Measurements from ENCODE around the gene ERN1. TPM values are rescaled to one million over a fixed set of nuclear protein-coding genes. Genes with fewer than 3 reads are reported as not detected.
A peak's percentile ranks its signal among the peaks of the same experiment; 100 is the strongest.
"Not testable (repeated sequence)": the region's sequence is repeated elsewhere in the genome, so short reads cannot be mapped to it uniquely, and the experiment has no call there.

The ERN1 gene
- total RNA-seq, 1 donor from 2014 or later: 16.7 TPM

DNA sequence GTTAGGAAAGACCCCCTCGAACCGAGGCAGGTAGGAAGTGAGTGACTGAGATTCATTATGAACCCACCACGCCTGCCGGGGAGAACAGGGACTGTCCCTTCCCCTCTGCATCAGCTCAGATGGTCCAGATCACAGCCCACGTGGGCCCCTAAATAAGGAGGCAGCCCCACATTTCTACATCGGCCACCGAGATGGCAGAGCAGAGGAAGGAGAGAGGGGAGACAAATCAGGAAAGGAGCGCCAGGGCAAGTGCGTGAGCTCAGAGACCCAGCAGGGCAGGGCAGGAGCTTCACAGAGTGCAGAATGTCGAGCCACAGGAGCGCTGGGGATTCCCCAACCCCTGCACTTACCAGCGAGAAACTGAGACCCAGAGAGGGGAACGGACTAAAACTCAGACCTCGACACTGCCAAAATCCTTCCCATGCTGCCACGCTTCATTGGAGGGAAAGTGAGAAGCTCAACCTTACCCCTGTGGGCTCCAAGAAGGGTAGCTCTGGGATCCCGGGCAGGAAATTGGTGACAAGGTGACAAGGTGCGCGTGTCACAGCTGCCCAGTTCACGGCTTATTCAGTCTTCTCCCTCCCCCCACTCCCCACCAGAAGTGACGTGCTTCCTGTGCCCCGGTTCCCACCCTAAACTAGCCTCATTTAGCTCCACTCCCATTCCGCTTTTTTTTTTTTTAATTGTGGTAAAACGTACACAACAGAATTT lies 109.7 kb downstream of the ERN1 start, which contains the start of gene ICAM2:
Gene ICAM2, minus strand, starts transcription at position 578 of the 711 bp plus-strand sequence. CDS start 13,942 bp downstream, outside the sequence.
- DNase-seq (ENCODE audit: low spot score): no peak
- Mint-ChIP-seq H3K4me3 (ENCODE audit: unreplicated experiment) (no peak within 1 kb of the TSS), H3K27me3 (ENCODE audit: unreplicated experiment) (no peaks in the 10 kb centered on the region)

DNA sequence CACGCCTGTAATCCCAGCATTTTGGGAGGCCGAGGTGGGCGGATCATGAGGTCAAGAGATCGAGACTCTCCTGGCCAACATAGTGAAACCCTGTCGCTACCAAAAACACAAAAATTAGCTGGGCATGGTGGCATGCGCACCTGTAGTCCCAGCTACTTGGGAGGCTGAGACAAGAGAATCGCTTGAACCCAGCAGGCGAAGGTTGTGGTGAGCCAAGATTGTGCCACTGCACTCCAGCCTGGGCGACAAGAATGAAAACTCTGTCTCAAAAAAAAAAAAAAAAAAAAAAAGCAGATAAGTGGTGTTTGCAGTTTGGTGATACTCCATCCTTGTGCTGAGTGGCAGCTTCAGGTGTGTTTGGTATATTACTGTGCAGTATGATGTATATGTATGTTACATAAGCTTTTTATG lies 110.4 kb downstream of the ERN1 start:
- H3K36me3 Mint-ChIP-seq (ENCODE audit: low read depth, unreplicated experiment); H3K9me3 Mint-ChIP-seq (ENCODE audit: unreplicated experiment); H3K4me3 Mint-ChIP-seq (ENCODE audit: unreplicated experiment); H3K27me3 Mint-ChIP-seq (ENCODE audit: unreplicated experiment); DNase-seq (ENCODE audit: low spot score); H3K27ac Mint-ChIP-seq (ENCODE audit: unreplicated experiment): not testable (repeated sequence)
- peaks cover 51% of the 10 kb centered on the region for H3K4me1 Mint-ChIP-seq (ENCODE audit: unreplicated experiment)

More for the DNA sequence above, 109.7 kb downstream of the ERN1 start, which contains the start of gene ICAM2:
- TF ChIP-seq, protein P1, sequence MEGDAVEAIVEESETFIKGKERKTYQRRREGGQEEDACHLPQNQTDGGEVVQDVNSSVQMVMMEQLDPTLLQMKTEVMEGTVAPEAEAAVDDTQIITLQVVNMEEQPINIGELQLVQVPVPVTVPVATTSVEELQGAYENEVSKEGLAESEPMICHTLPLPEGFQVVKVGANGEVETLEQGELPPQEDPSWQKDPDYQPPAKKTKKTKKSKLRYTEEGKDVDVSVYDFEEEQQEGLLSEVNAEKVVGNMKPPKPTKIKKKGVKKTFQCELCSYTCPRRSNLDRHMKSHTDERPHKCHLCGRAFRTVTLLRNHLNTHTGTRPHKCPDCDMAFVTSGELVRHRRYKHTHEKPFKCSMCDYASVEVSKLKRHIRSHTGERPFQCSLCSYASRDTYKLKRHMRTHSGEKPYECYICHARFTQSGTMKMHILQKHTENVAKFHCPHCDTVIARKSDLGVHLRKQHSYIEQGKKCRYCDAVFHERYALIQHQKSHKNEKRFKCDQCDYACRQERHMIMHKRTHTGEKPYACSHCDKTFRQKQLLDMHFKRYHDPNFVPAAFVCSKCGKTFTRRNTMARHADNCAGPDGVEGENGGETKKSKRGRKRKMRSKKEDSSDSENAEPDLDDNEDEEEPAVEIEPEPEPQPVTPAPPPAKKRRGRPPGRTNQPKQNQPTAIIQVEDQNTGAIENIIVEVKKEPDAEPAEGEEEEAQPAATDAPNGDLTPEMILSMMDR (IDR thresholded peaks at IDR 0.05; ENCODE audit: unreplicated experiment): no peak
- Mint-ChIP-seq H3K27ac (ENCODE audit: unreplicated experiment) (no peak within 1 kb of the TSS), H3K36me3 (ENCODE audit: low read depth, unreplicated experiment) (no peaks in the 10 kb centered on the region), H3K4me1 (ENCODE audit: unreplicated experiment) (peaks cover 50% of the 10 kb centered on the region), H3K9me3 (ENCODE audit: unreplicated experiment) (no peaks in the 10 kb centered on the region)

GRCh38 chr17:64017381-64017980 lies 112.5 kb downstream of the ERN1 start:
- Mint-ChIP-seq H3K4me1 (ENCODE audit: unreplicated experiment) (peaks cover 40% of the 10 kb centered on the region), H3K4me3 (ENCODE audit: unreplicated experiment) (no peak overlapping the region), H3K9me3 (ENCODE audit: unreplicated experiment) (no peaks in the 10 kb centered on the region), H3K27ac (ENCODE audit: unreplicated experiment) (peak overlapping the region; percentile 93), H3K36me3 (ENCODE audit: low read depth, unreplicated experiment) (no peaks in the 10 kb centered on the region), H3K27me3 (ENCODE audit: unreplicated experiment) (no peaks in the 10 kb centered on the region)
- TF ChIP-seq, protein P1 (IDR thresholded peaks at IDR 0.05; ENCODE audit: unreplicated experiment): peak; percentile 83
- no peak for DNase-seq (ENCODE audit: low spot score)

DNA sequence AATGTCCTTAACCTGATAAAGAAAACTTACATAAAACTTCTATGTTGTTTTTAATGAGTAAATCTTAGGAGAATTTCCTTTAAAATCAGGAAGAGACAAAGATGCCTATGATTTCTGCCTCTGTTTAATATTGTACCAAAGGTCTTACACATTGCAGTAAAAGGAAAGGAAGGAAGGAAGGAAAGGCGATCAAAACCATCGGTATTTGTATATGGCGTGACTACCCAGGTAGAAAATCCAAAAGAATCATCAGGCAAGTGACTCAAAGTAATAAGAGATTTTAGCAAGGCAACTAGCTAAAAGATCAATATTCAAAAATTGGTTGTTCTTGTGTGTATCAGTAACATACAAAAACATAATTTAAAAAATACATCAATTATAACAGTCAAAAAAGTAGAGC lies 113.0 kb downstream of the ERN1 start:
- H3K36me3 Mint-ChIP-seq (ENCODE audit: low read depth, unreplicated experiment): no peaks in the 10 kb centered on the region
- TF ChIP-seq, protein P1 (IDR thresholded peaks at IDR 0.05; ENCODE audit: unreplicated experiment): no peak

GRCh38 chr17:64016231-64016784 lies 113.6 kb downstream of the ERN1 start:
- Mint-ChIP-seq H3K27ac (ENCODE audit: unreplicated experiment) (peak overlapping the region; percentile 96), H3K27me3 (ENCODE audit: unreplicated experiment) (no peaks in the 10 kb centered on the region), H3K9me3 (ENCODE audit: unreplicated experiment) (no peaks in the 10 kb centered on the region), H3K4me1 (ENCODE audit: unreplicated experiment) (peaks cover 36% of the 10 kb centered on the region), H3K4me3 (ENCODE audit: unreplicated experiment) (no peak overlapping the region), H3K36me3 (ENCODE audit: low read depth, unreplicated experiment) (no peaks in the 10 kb centered on the region)
- DNase-seq (ENCODE audit: low spot score): peak; percentile 21
- TF ChIP-seq, protein P1 (IDR thresholded peaks at IDR 0.05; ENCODE audit: unreplicated experiment): no peak

More for the DNA sequence above, 113.0 kb downstream of the ERN1 start:
- Mint-ChIP-seq H3K27me3 (ENCODE audit: unreplicated experiment) (no peaks in the 10 kb centered on the region), H3K27ac (ENCODE audit: unreplicated experiment) (peak overlapping the region; percentile 96), H3K4me1 (ENCODE audit: unreplicated experiment) (peaks cover 38% of the 10 kb centered on the region), H3K9me3 (ENCODE audit: unreplicated experiment) (no peaks in the 10 kb centered on the region), H3K4me3 (ENCODE audit: unreplicated experiment) (no peak overlapping the region)
- DNase-seq (ENCODE audit: low spot score): no peak

All from endothelial cell (in vitro differentiated cells).